VCaP (cell line): ENCODE data around the gene TSPAN18.

ENCODE experiments used
- H3K27ac ChIP-seq: fragments of 450-650 bp; 2 replicates; pipeline ENCODE4 v1.5.1; 2017
- CTCF ChIP-seq: fragments of 450-650 bp; conservative IDR thresholded peaks from 2 replicates; pipeline ENCODE4 v1.5.1; 2017; ENCODE audit warnings: mild to moderate bottlenecking, moderate library complexity

Gene TSPAN18

GRCh38 chr11:44787981-44788380, 61.2 kb downstream of the TSPAN18 start:
- H3K27ac ChIP-seq = no peak overlapping the region
- no peak for TF ChIP-seq CTCF

- no peak overlapping the region for H3K27ac ChIP-seq
- TF ChIP-seq CTCF = no peak
These were observed 61.9 kb downstream of the TSPAN18 start for GRCh38 chr11:44788536-44789261.

GRCh38 chr11:44789496-44789895, 62.7 kb downstream of the TSPAN18 start:
- no peak for TF ChIP-seq CTCF
- no peak overlapping the region for H3K27ac ChIP-seq

GRCh38 chr11:44790211-44790610, 63.4 kb downstream of the TSPAN18 start:
- H3K27ac ChIP-seq = no peak overlapping the region
- no peak for TF ChIP-seq CTCF

- H3K27ac ChIP-seq = no peak overlapping the region
- no peak for TF ChIP-seq CTCF
These were observed 64.7 kb downstream of the TSPAN18 start for GRCh38 chr11:44791316-44791925.

GRCh38 chr11:44792171-44792570, 65.4 kb downstream of the TSPAN18 start:
- no peak for TF ChIP-seq CTCF
- H3K27ac ChIP-seq = no peak overlapping the region

- H3K27ac ChIP-seq = no peak overlapping the region
- no peak for TF ChIP-seq CTCF
These were observed 66.8 kb downstream of the TSPAN18 start for GRCh38 chr11:44793350-44794090.
